CD4-positive, alpha-beta T cell treated with Interleukin-4 for 4 hours (primary cell): ENCODE results near the gene KIF14.
A peak's percentile ranks its signal among the peaks of the same experiment; 100 is the strongest.
"Not testable (repeated sequence)": the region's sequence is repeated elsewhere in the genome, so short reads cannot be mapped to it uniquely, and the experiment has no call there.

Experiments used
- DNase-seq: peaks from one replicate; pipeline ENCODE4 v3.0.0-alpha.2; 2020

KIF14 gene

GRCh38 chr1:200542162-200542561 lies 78.4 kb downstream of the KIF14 start:
- DNase-seq = no peak

GRCh38 chr1:200540281-200540680 lies 80.3 kb downstream of the KIF14 start:
- DNase-seq = no peak

- DNase-seq = no peak
Observed at GRCh38 chr1:200538179-200538578, 82.4 kb downstream of the KIF14 start.

- DNase-seq = peak; percentile 21
Observed at GRCh38 chr1:200535605-200536004, 84.9 kb downstream of the KIF14 start.

GRCh38 chr1:200530623-200531261 lies 89.8 kb downstream of the KIF14 start:
- peak; percentile 39 for DNase-seq

- no peak for DNase-seq
Observed at GRCh38 chr1:200528858-200529606, 91.5 kb downstream of the KIF14 start.

- no peak for DNase-seq
Observed at GRCh38 chr1:200527670-200528069, 92.9 kb downstream of the KIF14 start.

- DNase-seq = no peak
Observed at GRCh38 chr1:200526709-200527612, 93.6 kb downstream of the KIF14 start.

- no peak for DNase-seq
Observed at GRCh38 chr1:200525090-200525987, 95.2 kb downstream of the KIF14 start.

GRCh38 chr1:200524551-200524950 lies 96.0 kb downstream of the KIF14 start:
- not testable (repeated sequence) for DNase-seq

GRCh38 chr1:200524092-200524491 lies 96.5 kb downstream of the KIF14 start:
- no peak for DNase-seq

GRCh38 chr1:200520735-200521134 lies 99.8 kb downstream of the KIF14 start:
- DNase-seq = no peak

- DNase-seq = no peak
Observed at GRCh38 chr1:200518524-200518923, 102.0 kb downstream of the KIF14 start.

GRCh38 chr1:200512191-200512590 lies 108.4 kb downstream of the KIF14 start:
- no peak for DNase-seq

- peak; percentile 76 for DNase-seq
Observed at GRCh38 chr1:200510228-200510623, 110.3 kb downstream of the KIF14 start.

- DNase-seq = no peak
Observed at GRCh38 chr1:200506471-200506870, 114.1 kb downstream of the KIF14 start.

- no peak for DNase-seq
Observed at GRCh38 chr1:200505257-200505656, 115.3 kb downstream of the KIF14 start.
